Epidermal melanocyte (primary cell): ENCODE measurements around the gene PPRC1.

ENCODE experiments used
- DNase-seq: peaks from one replicate; pipeline ENCODE4 v3.0.0; 2011; ENCODE audit warnings: low spot score; ENCODE audit not compliant: insufficient read length

PPRC1 gene

GRCh38 chr10:102195296-102195870, 62.5 kb downstream of the PPRC1 start:
- no peak for DNase-seq

- no peak for DNase-seq
These were observed 64.1 kb downstream of the PPRC1 start for GRCh38 chr10:102196893-102197292.

GRCh38 chr10:102198027-102198426, 65.2 kb downstream of the PPRC1 start:
- DNase-seq = no peak
